Measurements from ENCODE around the gene ZNF865.

- no peak for TF ChIP-seq CTCF (IDR thresholded peaks at IDR 0.05)
- peak in 1 of 3 donors; percentile 44 for TF ChIP-seq POLR2A (IDR thresholded peaks at IDR 0.05)
Measured at GRCh38 chr19:55599468-55599841, 6.0 kb upstream of the ZNF865 start, which contains the start of gene FIZ1.

Measured in body of pancreas (tissue), 4 donors.